ENCODE measurements around the gene SNX24. TPM values are rescaled to one million over a fixed set of nuclear protein-coding genes. Genes with fewer than 3 reads are reported as not detected.

The SNX24 gene
- polyA plus RNA-seq, 3 donors: 3.5 to 10.6 (median 8.0) TPM

- H3K4me1 ChIP-seq (ENCODE audit: control insufficient read depth in 1 of 2, insufficient read depth in 2 of 2, low read length in 2 of 2): peaks cover 11 to 19% of the 10 kb centered on the region in 2 donors
- H3K36me3 ChIP-seq (replicated peaks in 1 of 2; ENCODE audit: control insufficient read depth in 1 of 2, insufficient read depth in 2 of 2, low read length in 2 of 2): no peaks in the 10 kb centered on the region
- H3K27me3 Mint-ChIP-seq (ENCODE audit: low read depth in 3 of 3): peaks cover 42 to 65% (median 60%) of the 10 kb centered on the region in 3 donors
- DNase-seq: no peak
- H3K4me3 ChIP-seq (replicated peaks in 1 of 3; ENCODE audit: low read depth in 2 of 3, low read length in 3 of 3): no peak overlapping the region
- H2AFZ ChIP-seq (ENCODE audit: insufficient read depth, low read depth, low read length, poor library complexity, severe bottlenecking): no peak overlapping the region
- peaks cover 57 to 78% of the 10 kb centered on the region in 2 donors for H3K27me3 ChIP-seq (ENCODE audit: control insufficient read depth in 2 of 2, insufficient read depth in 2 of 2, low read length in 2 of 2)
- H3K27ac ChIP-seq (ENCODE audit: low read depth in 1 of 2, low read length in 2 of 2): no peak overlapping the region
- intact Hi-C loops (cut with micrococcal nuclease): no loop called here
- no peaks in the 10 kb centered on the region for H3K36me3 Mint-ChIP-seq
- H4K20me1 ChIP-seq (ENCODE audit: insufficient read depth, low read length): no peaks in the 10 kb centered on the region
- peaks cover 12% of the 10 kb centered on the region for H3K4me1 Mint-ChIP-seq
- no peak overlapping the region for H3K4me3 Mint-ChIP-seq
- H3K9me3 ChIP-seq (replicated peaks in 1 of 2; ENCODE audit: control insufficient read depth in 1 of 2, insufficient read depth in 1 of 2, low read length in 2 of 2): peaks cover 0 to 19% of the 10 kb centered on the region in 2 donors
- H3K27ac Mint-ChIP-seq: no peak overlapping the region
- H3K9ac ChIP-seq (ENCODE audit: insufficient read depth, low read length, poor library complexity, severe bottlenecking): no peak overlapping the region
- no peak for TF ChIP-seq CTCF (IDR thresholded peaks at IDR 0.05)
- H3K4me2 ChIP-seq (replicated peaks; ENCODE audit: extremely low read depth, low read length, poor library complexity, severe bottlenecking): no peak overlapping the region
- H3K79me2 ChIP-seq (ENCODE audit: insufficient read depth, low read length): no peaks in the 10 kb centered on the region
- H3K9me3 Mint-ChIP-seq: peaks cover 0 to 11% (median 2%) of the 10 kb centered on the region in 7 donors
Observed at GRCh38 chr5:123039673-123040072, 194.3 kb downstream of the SNX24 start.

- intact Hi-C loops (cut with micrococcal nuclease): no loop called here
- Histone ChIP-seq H3K9ac (ENCODE audit: insufficient read depth, low read length, poor library complexity, severe bottlenecking) (no peak overlapping the region), H3K4me3 (replicated peaks in 1 of 3; ENCODE audit: low read depth in 2 of 3, low read length in 3 of 3) (no peak overlapping the region), H3K27ac (ENCODE audit: low read depth in 1 of 2, low read length in 2 of 2) (no peak overlapping the region), H4K20me1 (ENCODE audit: insufficient read depth, low read length) (no peaks in the 10 kb centered on the region), H3K4me2 (replicated peaks; ENCODE audit: extremely low read depth, low read length, poor library complexity, severe bottlenecking) (no peak overlapping the region), H3K9me3 (replicated peaks in 1 of 2; ENCODE audit: control insufficient read depth in 1 of 2, insufficient read depth in 1 of 2, low read length in 2 of 2) (no peaks in the 10 kb centered on the region), H3K27me3 (ENCODE audit: control insufficient read depth in 2 of 2, insufficient read depth in 2 of 2, low read length in 2 of 2) (peaks cover 20 to 30% of the 10 kb centered on the region in 2 donors), H2AFZ (ENCODE audit: insufficient read depth, low read depth, low read length, poor library complexity, severe bottlenecking) (no peak overlapping the region), H3K4me1 (ENCODE audit: control insufficient read depth in 1 of 2, insufficient read depth in 2 of 2, low read length in 2 of 2) (no peaks in the 10 kb centered on the region), H3K79me2 (ENCODE audit: insufficient read depth, low read length) (no peaks in the 10 kb centered on the region), H3K36me3 (replicated peaks in 1 of 2; ENCODE audit: control insufficient read depth in 1 of 2, insufficient read depth in 2 of 2, low read length in 2 of 2) (no peaks in the 10 kb centered on the region)
- H3K9me3 Mint-ChIP-seq: peaks cover 0 to 5% (median 0%) of the 10 kb centered on the region in 7 donors
- no peak overlapping the region for H3K4me3 Mint-ChIP-seq
- peaks cover 14 to 30% (median 21%) of the 10 kb centered on the region in 3 donors for H3K27me3 Mint-ChIP-seq (ENCODE audit: low read depth in 3 of 3)
- 93% methylated on average over 4 of the region's 7 CpGs for WGBS (ENCODE audit: insufficient coverage)
- H3K4me1 Mint-ChIP-seq: no peaks in the 10 kb centered on the region
- H3K27ac Mint-ChIP-seq: no peak overlapping the region
- TF ChIP-seq CTCF (IDR thresholded peaks at IDR 0.05): no peak
- DNase-seq: no peak
- no peaks in the 10 kb centered on the region for H3K36me3 Mint-ChIP-seq
Observed at GRCh38 chr5:123044926-123045617, 199.7 kb downstream of the SNX24 start.

Data from CD14-positive monocyte (primary cell).